Neural progenitor cell (in vitro differentiated cells): Measurements from ENCODE around the gene ZNF462. TPM values are rescaled to one million over a fixed set of nuclear protein-coding genes. Genes with fewer than 3 reads are reported as not detected.

Experiments used
- DNase-seq: peaks from one replicate; pipeline ENCODE4 v3.0.0-alpha.2; 2016; ENCODE audit warnings: low spot score
- H2AFZ ChIP-seq: fragments of 200-600 bp; sonication (generic); replicated peaks from 2 replicates; pipeline ENCODE4 v1.6.1; 2016; ENCODE audit warnings: antibody characterized with exemption
- H3F3A ChIP-seq: fragments of 200-600 bp; sonication (generic); 2 replicates; pipeline ENCODE4 v1.6.1; 2016; ENCODE audit warnings: antibody characterized with exemption, low read depth
- H3K27ac ChIP-seq: fragments of 200-600 bp; sonication (generic); 2 replicates; pipeline ENCODE4 v1.5.1; 2016; ENCODE audit warnings: mild to moderate bottlenecking
- H3K27me3 ChIP-seq: fragments of 200-600 bp; sonication (generic); 2 replicates; pipeline ENCODE4 v1.6.1; 2016; ENCODE audit warnings: mild to moderate bottlenecking, moderate library complexity
- H3K36me3 ChIP-seq: fragments of 200-600 bp; sonication (generic); 2 replicates; pipeline ENCODE4 v1.5.1; 2016
- H3K4me1 ChIP-seq: fragments of 200-600 bp; sonication (generic); 2 replicates; pipeline ENCODE4 v1.6.1; 2016; ENCODE audit warnings: mixed run types
- H3K4me2 ChIP-seq: fragments of 200-600 bp; sonication (generic); 2 replicates; pipeline ENCODE4 v1.6.1; 2016
- H3K4me3 ChIP-seq: fragments of 200-600 bp; sonication (generic); 2 replicates; pipeline ENCODE4 v1.5.1; 2016
- H3K79me2 ChIP-seq: fragments of 200-600 bp; sonication (generic); 2 replicates; pipeline ENCODE4 v1.6.1; 2016; ENCODE audit warnings: low read depth
- H3K9ac ChIP-seq: fragments of 200-600 bp; sonication (generic); 2 replicates; pipeline ENCODE4 v1.6.1; 2016
- H3K9me3 ChIP-seq: fragments of 200-600 bp; sonication (generic); 2 replicates; pipeline ENCODE4 v1.5.1; 2016; ENCODE audit warnings: low read depth
- H4K20me1 ChIP-seq: fragments of 200-600 bp; sonication (generic); 2 replicates; pipeline ENCODE4 v1.6.1; 2016; ENCODE audit warnings: low read depth
- H3K27ac Mint-ChIP-seq: 3 replicates; pipeline ENCODE4 v1.8.0; 2021; ENCODE audit warnings: mixed read lengths
- H3K27me3 Mint-ChIP-seq: 2 replicates; pipeline ENCODE4 v1.8.0; 2022; ENCODE audit warnings: low read depth, mild to moderate bottlenecking, inconsistent platforms, moderate library complexity, mixed read lengths; ENCODE audit not compliant: insufficient read depth
- H3K36me3 Mint-ChIP-seq: 3 replicates; pipeline ENCODE4 v1.8.0; 2021; ENCODE audit warnings: mixed read lengths
- H3K4me1 Mint-ChIP-seq: 3 replicates; pipeline ENCODE4 v1.8.0; 2021; ENCODE audit warnings: mixed read lengths
- H3K4me3 Mint-ChIP-seq: 3 replicates; pipeline ENCODE4 v1.8.0; 2021; ENCODE audit warnings: mild to moderate bottlenecking, moderate library complexity, mixed read lengths
- H3K9me3 Mint-ChIP-seq: 3 replicates; pipeline ENCODE4 v1.8.0; 2020; ENCODE audit warnings: mixed read lengths
- CTCF ChIP-seq: fragments of 200-600 bp; sonication (generic); IDR thresholded peaks from 2 replicates; pipeline ENCODE4 v1.5.1; 2017; ENCODE audit warnings: antibody characterized with exemption, mild to moderate bottlenecking
- EZH2 ChIP-seq: fragments of 200-600 bp; sonication (generic); IDR thresholded peaks from 2 replicates; pipeline ENCODE4 v1.6.1; 2017; ENCODE audit warnings: antibody characterized with exemption, mild to moderate bottlenecking, moderate library complexity
- EZH2phosphoT487 ChIP-seq: fragments of 200-600 bp; sonication (generic); IDR thresholded peaks from 2 replicates; pipeline ENCODE4 v1.6.1; 2017; ENCODE audit warnings: antibody characterized with exemption
- small RNA-seq: library from RNA; depleted of rRNA; stranded (forward); fragments of <200 nt; gene quantifications from one replicate; pipeline ENCODE3, GENCODE V24; 2015
- total RNA-seq: library from RNA; depleted of rRNA; stranded (reverse); fragments of >200 nt; gene quantifications from 2 replicates; pipeline ENCODE4 v1.2.3, GENCODE V29; 2015; ENCODE audit warnings: low replicate concordance

ZNF462 gene
- total RNA-seq, 1 donor from 2014 or later, result 81.8 TPM

DNA sequence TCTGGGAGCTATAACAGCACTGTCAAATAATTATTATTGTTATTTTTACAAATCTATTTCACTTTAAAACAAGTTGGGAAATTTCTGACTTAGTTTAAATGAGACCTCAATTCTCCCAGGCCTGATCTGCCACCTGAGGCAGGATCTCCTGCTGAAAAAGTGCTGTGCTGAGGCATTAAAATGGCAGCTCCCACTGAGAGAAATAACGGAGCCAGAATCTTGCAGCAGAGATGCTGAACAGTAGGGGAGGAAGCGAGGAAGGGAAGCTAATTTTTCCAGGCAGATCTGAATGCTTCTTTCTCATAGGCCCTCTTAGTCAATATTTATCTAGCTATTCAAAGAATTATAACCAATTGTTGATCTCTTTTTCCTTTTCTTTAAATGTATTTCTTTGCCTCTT lies 196.3 kb downstream of the ZNF462 start:
- H3K9me3 ChIP-seq, result no peaks in the 10 kb centered on the region

GRCh38 chr9:107060062-107060461 lies 197.1 kb downstream of the ZNF462 start:
- Histone ChIP-seq H2AFZ (peak overlapping the region; percentile 80), H3K9me3 (no peaks in the 10 kb centered on the region), H4K20me1 (no peaks in the 10 kb centered on the region), H3K9ac (no peak overlapping the region), H3K79me2 (no peaks in the 10 kb centered on the region), H3K36me3 (no peaks in the 10 kb centered on the region), H3F3A (peaks cover 12% of the 10 kb centered on the region), H3K27me3 (no peaks in the 10 kb centered on the region), H3K4me1 (peaks cover 21% of the 10 kb centered on the region), H3K4me2 (no peak overlapping the region), H3K4me3 (no peak overlapping the region), H3K27ac (no peak overlapping the region)
- DNase-seq, result no peak
- H3K4me1 Mint-ChIP-seq, result peaks cover 23% of the 10 kb centered on the region
- peaks cover 2% of the 10 kb centered on the region for H3K9me3 Mint-ChIP-seq
- H3K36me3 Mint-ChIP-seq, result no peaks in the 10 kb centered on the region
- H3K27me3 Mint-ChIP-seq, result peaks cover 4% of the 10 kb centered on the region
- no peak overlapping the region for H3K4me3 Mint-ChIP-seq
- H3K27ac Mint-ChIP-seq, result no peak overlapping the region
- no peak for TF ChIP-seq EZH2
- TF ChIP-seq CTCF, result no peak
- no peak for TF ChIP-seq EZH2phosphoT487

More for the DNA sequence above, 196.3 kb downstream of the ZNF462 start:
- Histone ChIP-seq H3F3A (peaks cover 12% of the 10 kb centered on the region), H3K79me2 (no peaks in the 10 kb centered on the region), H3K4me3 (no peak overlapping the region), H3K4me2 (no peak overlapping the region), H2AFZ (peak overlapping the region; percentile 80), H3K27ac (peak overlapping the region; percentile 30), H3K27me3 (no peaks in the 10 kb centered on the region), H3K9ac (no peak overlapping the region), H3K4me1 (peaks cover 21% of the 10 kb centered on the region), H4K20me1 (no peaks in the 10 kb centered on the region), H3K36me3 (no peaks in the 10 kb centered on the region)
- TF ChIP-seq CTCF (no peak), EZH2phosphoT487 (no peak)
- H3K36me3 Mint-ChIP-seq, result no peaks in the 10 kb centered on the region
- H3K27ac Mint-ChIP-seq, result peak overlapping the region; percentile 94
- peaks cover 23% of the 10 kb centered on the region for H3K4me1 Mint-ChIP-seq
- peak; percentile 46 for DNase-seq
- H3K9me3 Mint-ChIP-seq, result peaks cover 2% of the 10 kb centered on the region
- peaks cover 4% of the 10 kb centered on the region for H3K27me3 Mint-ChIP-seq
- H3K4me3 Mint-ChIP-seq, result no peak overlapping the region

Small RNA genes lying within 50 kb of the gene (small RNA-seq; reads per million reads assigned to genes)
- not detected for gene RNA5SP292
